Prostate gland (tissue), 2 donors: ENCODE data around the gene CPSF4L. TPM values are rescaled to one million over a fixed set of nuclear protein-coding genes. Genes with fewer than 3 reads are reported as not detected.
A peak's percentile ranks its signal among the peaks of the same experiment; 100 is the strongest.

ENCODE experiments used
- DNase-seq: peaks from one replicate; pipeline ENCODE4 v3.0.0-alpha.2; 2019; ENCODE audit warnings: low spot score
- H3K27ac ChIP-seq, 2 donors: fragments of 200-600 bp; sonication (generic); 2 replicates each; pipeline ENCODE4 v1.5.1; 2017 to 2019
- H3K27me3 ChIP-seq: fragments of 200-600 bp; sonication (generic); replicated peaks from 2 replicates; pipeline ENCODE4 v1.5.1; 2019; ENCODE audit not compliant: insufficient read depth
- H3K36me3 ChIP-seq, 2 donors: fragments of 200-600 bp; sonication (generic); 1 replicate in 1 of 2; 2 replicates in 1 of 2; pipeline versions ENCODE4 v1.5.1 to v1.8.1; 2017 to 2019
- H3K4me1 ChIP-seq: fragments of 200-600 bp; sonication (generic); replicated peaks from 2 replicates; pipeline ENCODE4 v1.5.1; 2019
- H3K4me3 ChIP-seq, 2 donors: fragments of 200-600 bp; sonication (generic); 2 replicates each; pipeline ENCODE4 v1.5.1; 2017 to 2019
- H3K9me3 ChIP-seq: fragments of 200-600 bp; sonication (generic); 2 replicates; pipeline ENCODE4 v1.5.1; 2017
- POLR2A ChIP-seq: fragments of 450-650 bp; IDR thresholded peaks from one replicate; pipeline ENCODE4 v1.6.1; 2016; ENCODE audit warnings: antibody characterized with exemption, mild to moderate bottlenecking
- POLR2AphosphoS5 ChIP-seq: sonication (generic); formaldehyde crosslinking; IDR thresholded peaks from one replicate; pipeline ENCODE4 v1.6.1; 2017; ENCODE audit warnings: antibody characterized with exemption
- WGBS: methylation state at CpG from one replicate; pipeline ENCODE4 v1.1.5; 2018; 5-methylcytosine and 5-hydroxymethylcytosine counted together
- intact Hi-C: fragments of 100-400 bp; cut with DNase I; formaldehyde crosslinking; loops from one replicate; pipeline ENCODE4 v1.14.2; 2022
- total RNA-seq, 2 donors: library from RNA; depleted of rRNA; stranded (reverse); fragments of >200 nt; gene quantifications; one replicate each; pipeline ENCODE4 v1.1.0, GENCODE V29; 2016
- TF ChIP-seq, protein P1 (sequence below), 4 experiments: fragments of 200-600 bp in 2 of 4; fragments of 450-650 bp in 2 of 4; sonication (generic) in 2 of 4; IDR thresholded peaks; 1 replicate in 3 of 4; 2 replicates in 1 of 4; pipeline ENCODE4 v1.5.1; 2016 to 2019; ENCODE audit warnings: antibody characterized with exemption in 4 of 4, mild to moderate bottlenecking in 2 of 4, moderate library complexity in 2 of 4

CPSF4L gene
- total RNA-seq, 2 donors from 2014 or later = not detected

DNA sequence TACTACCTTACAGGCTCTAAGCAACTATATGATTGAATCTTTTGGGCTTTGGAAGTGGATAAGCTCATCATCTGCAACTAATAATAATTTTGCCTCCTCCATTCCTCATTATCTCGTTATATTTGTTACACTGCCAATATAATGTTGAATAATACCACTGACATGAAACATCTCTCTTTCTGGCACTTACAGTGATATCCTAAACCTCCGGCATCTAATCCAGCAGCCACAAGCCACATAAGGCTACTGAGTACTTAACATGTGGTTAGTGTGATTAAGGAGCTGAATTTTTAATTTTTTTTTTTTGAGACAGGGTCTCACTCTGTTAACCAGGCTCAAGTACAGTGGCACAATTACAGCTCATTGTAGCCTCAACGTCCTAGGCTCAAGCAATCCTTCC, 40.5 kb upstream of the CPSF4L start:
- no peaks in the 10 kb centered on the region for H3K27me3 ChIP-seq
- 40% methylated on average over 3 of the region's 3 CpGs for WGBS
- intact Hi-C loops = no loop called here
- H3K36me3 ChIP-seq = no peaks in the 10 kb centered on the region
- TF ChIP-seq POLR2A (no peak), POLR2AphosphoS5 (no peak)
- TF ChIP-seq, protein P1, sequence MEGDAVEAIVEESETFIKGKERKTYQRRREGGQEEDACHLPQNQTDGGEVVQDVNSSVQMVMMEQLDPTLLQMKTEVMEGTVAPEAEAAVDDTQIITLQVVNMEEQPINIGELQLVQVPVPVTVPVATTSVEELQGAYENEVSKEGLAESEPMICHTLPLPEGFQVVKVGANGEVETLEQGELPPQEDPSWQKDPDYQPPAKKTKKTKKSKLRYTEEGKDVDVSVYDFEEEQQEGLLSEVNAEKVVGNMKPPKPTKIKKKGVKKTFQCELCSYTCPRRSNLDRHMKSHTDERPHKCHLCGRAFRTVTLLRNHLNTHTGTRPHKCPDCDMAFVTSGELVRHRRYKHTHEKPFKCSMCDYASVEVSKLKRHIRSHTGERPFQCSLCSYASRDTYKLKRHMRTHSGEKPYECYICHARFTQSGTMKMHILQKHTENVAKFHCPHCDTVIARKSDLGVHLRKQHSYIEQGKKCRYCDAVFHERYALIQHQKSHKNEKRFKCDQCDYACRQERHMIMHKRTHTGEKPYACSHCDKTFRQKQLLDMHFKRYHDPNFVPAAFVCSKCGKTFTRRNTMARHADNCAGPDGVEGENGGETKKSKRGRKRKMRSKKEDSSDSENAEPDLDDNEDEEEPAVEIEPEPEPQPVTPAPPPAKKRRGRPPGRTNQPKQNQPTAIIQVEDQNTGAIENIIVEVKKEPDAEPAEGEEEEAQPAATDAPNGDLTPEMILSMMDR (IDR thresholded peaks at IDR 0.05) = no peak
- H3K4me3 ChIP-seq = no peak overlapping the region
- no peaks in the 10 kb centered on the region for H3K9me3 ChIP-seq
- peaks cover 44% of the 10 kb centered on the region for H3K4me1 ChIP-seq
- H3K27ac ChIP-seq = no peak overlapping the region
- DNase-seq = no peak

DNA sequence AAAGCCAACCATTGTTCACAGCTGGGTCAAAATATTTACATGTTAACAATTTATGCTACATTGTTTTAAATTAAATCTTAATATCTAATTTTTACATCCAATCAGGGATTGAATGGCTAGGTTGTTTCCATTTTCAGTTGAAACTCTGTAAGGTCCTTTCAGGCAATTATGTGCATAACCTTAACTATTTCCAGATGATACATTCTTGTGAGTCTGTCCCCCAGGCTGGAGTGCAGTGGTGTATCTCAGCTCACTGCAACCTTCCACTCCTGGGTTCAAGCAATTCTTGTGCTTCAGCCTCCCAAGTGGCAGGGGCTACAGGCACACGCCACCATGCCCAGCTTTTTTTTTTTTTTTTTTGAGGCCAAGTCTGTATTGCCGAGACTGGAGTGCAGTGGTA, 39.7 kb upstream of the CPSF4L start:
- Histone ChIP-seq H3K9me3 (no peaks in the 10 kb centered on the region), H3K4me1 (peaks cover 36% of the 10 kb centered on the region), H3K27me3 (no peaks in the 10 kb centered on the region), H3K4me3 (no peak overlapping the region), H3K36me3 (no peaks in the 10 kb centered on the region), H3K27ac (no peak overlapping the region)
- intact Hi-C loops = no loop called here
- DNase-seq = no peak
- WGBS = 84% methylated on average over 2 of the region's 2 CpGs
- TF ChIP-seq, protein P1 (IDR thresholded peaks at IDR 0.05) = no peak
- TF ChIP-seq POLR2AphosphoS5 (no peak), POLR2A (no peak)

DNA sequence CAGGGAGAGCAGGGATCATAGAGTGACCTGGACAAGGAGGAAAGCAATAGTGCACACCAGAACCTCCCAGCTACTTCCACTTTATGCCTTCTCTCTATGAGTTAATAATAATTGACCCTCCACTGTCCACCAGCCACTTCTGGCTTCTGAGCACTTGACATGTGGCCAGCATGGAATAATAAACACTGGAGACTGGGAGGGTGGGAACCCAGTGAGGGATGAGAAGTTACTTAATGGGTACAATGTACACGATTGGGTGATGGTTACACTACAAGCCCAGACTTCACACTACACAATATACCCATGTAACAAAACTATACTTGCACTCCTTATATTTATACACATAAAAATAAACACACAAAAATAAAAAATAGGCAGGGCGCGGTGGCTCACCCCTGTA, 38.7 kb upstream of the CPSF4L start:
- intact Hi-C loops = no loop called here
- H3K27ac ChIP-seq = peak overlapping the region in 1 of 2 donors; percentile 35
- no peak overlapping the region for H3K4me3 ChIP-seq
- H3K27me3 ChIP-seq = no peaks in the 10 kb centered on the region
- H3K36me3 ChIP-seq = no peaks in the 10 kb centered on the region
- H3K4me1 ChIP-seq = peaks cover 28% of the 10 kb centered on the region
- H3K9me3 ChIP-seq = no peaks in the 10 kb centered on the region
- no peak for DNase-seq
- 70% methylated on average over 3 of the region's 3 CpGs for whole genome bisulfite sequencing
- TF ChIP-seq POLR2AphosphoS5 (no peak), POLR2A (no peak)
- TF ChIP-seq, protein P1 (IDR thresholded peaks at IDR 0.05) = no peak

DNA sequence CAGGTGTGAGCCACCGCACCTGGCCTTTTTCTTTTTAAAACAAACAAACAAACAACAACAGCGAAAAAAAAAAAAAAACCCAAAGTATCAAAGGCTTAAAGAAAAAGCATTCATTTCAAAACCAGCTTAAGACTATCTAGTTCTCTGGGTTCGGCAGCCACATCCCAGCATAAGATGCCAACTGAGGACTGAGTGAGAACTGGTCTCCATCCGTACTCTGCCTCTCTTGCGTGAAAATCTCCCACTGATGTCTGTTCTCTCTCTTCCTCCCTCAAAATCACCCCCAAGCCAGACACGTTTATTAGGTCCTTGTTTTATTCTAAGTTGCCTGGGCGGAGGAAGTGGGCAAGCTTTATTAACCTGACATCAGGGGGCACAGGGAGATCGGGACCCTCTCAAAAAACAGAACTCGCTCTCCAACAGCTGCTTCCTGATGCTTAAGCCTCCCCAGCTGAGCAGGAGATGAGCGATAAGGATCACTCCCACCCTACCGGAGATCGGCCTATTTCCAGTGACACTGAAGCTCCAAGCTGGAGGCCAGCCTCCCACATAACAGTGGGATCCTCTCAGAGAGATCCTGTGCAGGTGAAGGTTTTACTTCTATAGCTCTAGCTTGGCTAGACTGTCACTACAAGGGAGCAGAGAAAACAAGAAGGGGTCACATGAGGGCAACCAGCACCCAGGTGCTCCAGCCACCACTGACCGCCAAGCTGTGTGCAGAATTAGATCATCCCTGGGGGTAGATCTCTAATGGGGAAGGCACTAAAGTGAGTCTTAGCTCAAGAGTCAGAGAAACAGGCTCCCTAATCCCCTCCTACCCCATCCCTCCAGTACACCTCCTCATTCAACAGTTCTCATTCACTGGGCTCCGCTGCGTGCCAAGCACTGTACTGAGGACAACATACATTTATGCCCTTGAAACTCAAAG, 36.5 kb upstream of the CPSF4L start:
- Histone ChIP-seq H3K27ac (peak overlapping the region; percentile 10 to 43), H3K36me3 (no peaks in the 10 kb centered on the region), H3K27me3 (no peaks in the 10 kb centered on the region), H3K4me1 (peaks cover 20% of the 10 kb centered on the region), H3K9me3 (no peaks in the 10 kb centered on the region), H3K4me3 (no peak overlapping the region)
- WGBS = 39% methylated on average over 15 of the region's 15 CpGs
- intact Hi-C loops = no loop called here
- no peak for DNase-seq
- no peak for TF ChIP-seq POLR2AphosphoS5
- TF ChIP-seq POLR2A = no peak
- TF ChIP-seq, protein P1 (IDR thresholded peaks at IDR 0.05) = no peak

DNA sequence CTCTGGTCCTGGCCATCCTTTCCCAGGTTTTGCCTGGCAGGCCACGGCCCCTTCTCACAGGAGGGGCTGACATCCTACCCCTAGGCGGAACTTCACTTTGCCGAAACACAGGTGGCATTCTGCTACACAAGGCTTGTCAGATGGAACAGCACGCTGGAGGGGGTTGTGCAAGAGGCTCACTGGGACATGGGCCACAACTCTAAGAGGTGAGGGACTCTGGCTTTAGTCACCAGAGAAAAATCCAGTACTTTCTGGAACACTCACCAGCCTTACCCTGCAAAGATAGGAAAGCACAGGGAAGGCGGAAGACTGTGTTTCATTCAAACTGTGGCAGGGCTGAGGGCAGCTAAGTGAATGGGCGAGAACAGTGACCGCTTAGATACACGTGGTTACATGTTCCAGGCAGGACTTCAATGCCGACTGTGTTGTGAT, 31.8 kb upstream of the CPSF4L start:
- H3K36me3 ChIP-seq = no peaks in the 10 kb centered on the region
- H3K4me3 ChIP-seq = no peak overlapping the region
- peak; percentile 78 for DNase-seq
- no peaks in the 10 kb centered on the region for H3K27me3 ChIP-seq
- WGBS = 23% methylated on average over 9 of the region's 9 CpGs
- peak; percentile 89 for TF ChIP-seq POLR2AphosphoS5
- TF ChIP-seq POLR2A = peak; percentile 41
- TF ChIP-seq, protein P1 (IDR thresholded peaks at IDR 0.05) = no peak
- peak overlapping the region; percentile 82 to 86 for H3K27ac ChIP-seq
- H3K9me3 ChIP-seq = no peaks in the 10 kb centered on the region
- H3K4me1 ChIP-seq = peaks cover 44% of the 10 kb centered on the region
- intact Hi-C loops = loop anchor here (2.0 kb wide), 1 partner anchor 15 kb away; no protein-coding TSS in a partner anchor
